ENCODE data around the gene SECISBP2.
"Not testable (repeated sequence)": the region's sequence is repeated elsewhere in the genome, so short reads cannot be mapped to it uniquely, and the experiment has no call there.

The SECISBP2 gene

GRCh38 chr9:89363921-89364665, 45.8 kb downstream of the SECISBP2 start:
- no peak overlapping the region for H3K4me3 ChIP-seq (ENCODE audit: low read depth, low read length)
- H3K36me3 ChIP-seq (ENCODE audit: insufficient read depth, low read length): peaks cover 8% of the 10 kb centered on the region; the same call in 1 of the 2 replicates
- no peak overlapping the region for H3K27ac ChIP-seq (ENCODE audit: low read depth, low read length)
- H3K79me2 ChIP-seq (ENCODE audit: control insufficient read depth, insufficient read depth, low read length, unreplicated experiment): no peaks in the 10 kb centered on the region
- no peaks in the 10 kb centered on the region for H3K27me3 ChIP-seq (ENCODE audit: insufficient read depth, low read length)
- H2AFZ ChIP-seq (ENCODE audit: low read length, unreplicated experiment): no peak overlapping the region
- H3K4me1 ChIP-seq (ENCODE audit: control insufficient read depth, insufficient read depth, low read length, unreplicated experiment): no peaks in the 10 kb centered on the region

GRCh38 chr9:89364666-89365531, 46.6 kb downstream of the SECISBP2 start:
- no peaks in the 10 kb centered on the region for H3K4me1 ChIP-seq (ENCODE audit: control insufficient read depth, insufficient read depth, low read length, unreplicated experiment)
- H3K27ac ChIP-seq (ENCODE audit: low read depth, low read length): no peak overlapping the region
- no peak overlapping the region for H2AFZ ChIP-seq (ENCODE audit: low read length, unreplicated experiment)
- H3K36me3 ChIP-seq (ENCODE audit: insufficient read depth, low read length): peaks cover 8% of the 10 kb centered on the region; the same call in 1 of the 2 replicates
- H3K27me3 ChIP-seq (ENCODE audit: insufficient read depth, low read length): no peaks in the 10 kb centered on the region
- no peaks in the 10 kb centered on the region for H3K79me2 ChIP-seq (ENCODE audit: control insufficient read depth, insufficient read depth, low read length, unreplicated experiment)
- no peak overlapping the region for H3K4me3 ChIP-seq (ENCODE audit: low read depth, low read length)

GRCh38 chr9:89365532-89365912, 47.2 kb downstream of the SECISBP2 start:
- Histone ChIP-seq H3K4me3 (ENCODE audit: low read depth, low read length) (no peak overlapping the region), H3K27ac (ENCODE audit: low read depth, low read length) (no peak overlapping the region), H3K79me2 (ENCODE audit: control insufficient read depth, insufficient read depth, low read length, unreplicated experiment) (no peaks in the 10 kb centered on the region), H3K4me1 (ENCODE audit: control insufficient read depth, insufficient read depth, low read length, unreplicated experiment) (no peaks in the 10 kb centered on the region), H3K36me3 (ENCODE audit: insufficient read depth, low read length) (peaks cover 7% of the 10 kb centered on the region; the same call in 1 of the 2 replicates), H3K27me3 (ENCODE audit: insufficient read depth, low read length) (no peaks in the 10 kb centered on the region), H2AFZ (ENCODE audit: low read length, unreplicated experiment) (no peak overlapping the region)

DNA sequence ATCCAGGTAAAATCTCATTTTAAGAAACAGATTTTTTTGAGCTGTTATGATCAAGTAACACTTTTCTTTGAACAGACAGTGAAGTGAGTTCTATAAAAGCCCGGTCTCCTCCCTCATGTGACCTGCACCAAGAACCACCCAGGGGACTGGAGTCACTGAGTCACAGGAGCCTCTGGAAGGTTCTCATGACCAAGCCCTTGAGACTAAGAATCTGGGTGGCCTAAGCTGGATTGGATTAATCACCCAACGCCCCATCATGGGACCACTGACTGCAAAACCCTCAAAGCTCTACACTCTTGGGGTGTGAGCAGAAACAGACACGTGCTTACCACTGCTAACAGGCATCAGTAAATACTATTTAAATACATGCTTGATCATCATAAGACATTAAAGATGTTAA, 48.4 kb downstream of the SECISBP2 start:
- H3K4me1 ChIP-seq (ENCODE audit: control insufficient read depth, insufficient read depth, low read length, unreplicated experiment): no peaks in the 10 kb centered on the region
- no peaks in the 10 kb centered on the region for H3K27me3 ChIP-seq (ENCODE audit: insufficient read depth, low read length)
- H3K4me3 ChIP-seq (ENCODE audit: low read depth, low read length): no peak overlapping the region
- H3K27ac ChIP-seq (ENCODE audit: low read depth, low read length): no peak overlapping the region
- H3K36me3 ChIP-seq (ENCODE audit: insufficient read depth, low read length): no peaks in the 10 kb centered on the region
- H3K79me2 ChIP-seq (ENCODE audit: control insufficient read depth, insufficient read depth, low read length, unreplicated experiment): no peaks in the 10 kb centered on the region
- no peak overlapping the region for H2AFZ ChIP-seq (ENCODE audit: low read length, unreplicated experiment)

DNA sequence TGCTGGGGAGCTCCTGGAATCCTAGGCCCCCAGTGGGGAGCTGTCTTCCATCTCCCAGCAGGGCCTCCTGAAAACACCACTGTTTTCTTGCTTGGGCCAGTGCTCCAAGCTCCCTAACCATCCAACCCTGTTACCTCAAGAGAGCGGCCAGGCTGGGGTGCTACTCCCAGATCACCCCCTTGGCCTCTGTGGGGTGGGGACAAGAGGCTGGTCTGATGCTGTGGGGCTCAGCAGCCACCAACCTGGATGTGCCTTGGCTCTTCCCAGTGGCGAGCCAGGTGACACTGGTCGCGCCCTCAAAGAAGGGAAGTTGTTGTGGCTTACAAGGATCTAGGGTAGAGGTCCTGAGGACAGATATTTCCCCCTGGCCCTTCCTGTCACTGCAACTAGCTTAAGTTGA, 49.0 kb downstream of the SECISBP2 start:
- H3K27me3 ChIP-seq (ENCODE audit: insufficient read depth, low read length): no peaks in the 10 kb centered on the region
- no peak overlapping the region for H3K4me3 ChIP-seq (ENCODE audit: low read depth, low read length)
- no peaks in the 10 kb centered on the region for H3K4me1 ChIP-seq (ENCODE audit: control insufficient read depth, insufficient read depth, low read length, unreplicated experiment)
- no peak overlapping the region for H3K27ac ChIP-seq (ENCODE audit: low read depth, low read length)
- no peaks in the 10 kb centered on the region for H3K79me2 ChIP-seq (ENCODE audit: control insufficient read depth, insufficient read depth, low read length, unreplicated experiment)
- no peaks in the 10 kb centered on the region for H3K36me3 ChIP-seq (ENCODE audit: insufficient read depth, low read length)
- H2AFZ ChIP-seq (ENCODE audit: low read length, unreplicated experiment): no peak overlapping the region

- H2AFZ ChIP-seq (ENCODE audit: low read length, unreplicated experiment): no peak overlapping the region
- H3K36me3 ChIP-seq (ENCODE audit: insufficient read depth, low read length): no peaks in the 10 kb centered on the region
- no peaks in the 10 kb centered on the region for H3K4me1 ChIP-seq (ENCODE audit: control insufficient read depth, insufficient read depth, low read length, unreplicated experiment)
- no peaks in the 10 kb centered on the region for H3K79me2 ChIP-seq (ENCODE audit: control insufficient read depth, insufficient read depth, low read length, unreplicated experiment)
- H3K27ac ChIP-seq (ENCODE audit: low read depth, low read length): no peak overlapping the region
- no peak overlapping the region for H3K4me3 ChIP-seq (ENCODE audit: low read depth, low read length)
- no peaks in the 10 kb centered on the region for H3K27me3 ChIP-seq (ENCODE audit: insufficient read depth, low read length)
These were observed 49.6 kb downstream of the SECISBP2 start for GRCh38 chr9:89367726-89368437.

DNA sequence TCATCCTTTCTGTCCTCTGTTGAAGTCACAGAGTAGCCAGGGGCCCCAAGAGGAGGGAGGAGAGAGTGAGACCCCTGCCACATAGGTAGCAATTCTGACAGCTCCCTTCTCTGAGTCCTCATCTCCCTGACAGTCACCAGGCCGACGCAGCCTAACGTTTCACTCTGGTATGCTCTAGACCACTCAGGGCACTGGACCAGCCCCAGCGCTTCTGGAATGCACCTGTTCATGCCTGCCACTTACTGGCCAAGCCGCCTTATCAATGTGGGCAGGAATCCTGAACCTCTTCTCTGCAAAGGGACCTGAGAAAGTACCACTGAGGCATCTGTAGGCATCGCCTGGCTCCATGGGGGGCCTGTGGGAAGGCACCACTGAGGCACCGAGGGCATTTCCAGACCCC, 50.2 kb downstream of the SECISBP2 start:
- no peaks in the 10 kb centered on the region for H3K27me3 ChIP-seq (ENCODE audit: insufficient read depth, low read length)
- no peak overlapping the region for H2AFZ ChIP-seq (ENCODE audit: low read length, unreplicated experiment)
- no peaks in the 10 kb centered on the region for H3K4me1 ChIP-seq (ENCODE audit: control insufficient read depth, insufficient read depth, low read length, unreplicated experiment)
- no peak overlapping the region for H3K27ac ChIP-seq (ENCODE audit: low read depth, low read length)
- H3K36me3 ChIP-seq (ENCODE audit: insufficient read depth, low read length): no peaks in the 10 kb centered on the region
- no peak overlapping the region for H3K4me3 ChIP-seq (ENCODE audit: low read depth, low read length)
- H3K79me2 ChIP-seq (ENCODE audit: control insufficient read depth, insufficient read depth, low read length, unreplicated experiment): no peaks in the 10 kb centered on the region

- Histone ChIP-seq H3K4me1 (ENCODE audit: control insufficient read depth, insufficient read depth, low read length, unreplicated experiment) (no peaks in the 10 kb centered on the region), H3K27ac (ENCODE audit: low read depth, low read length) (no peak overlapping the region), H2AFZ (ENCODE audit: low read length, unreplicated experiment) (no peak overlapping the region), H3K36me3 (ENCODE audit: insufficient read depth, low read length) (no peaks in the 10 kb centered on the region), H3K27me3 (ENCODE audit: insufficient read depth, low read length) (no peaks in the 10 kb centered on the region), H3K4me3 (ENCODE audit: low read depth, low read length) (no peak overlapping the region), H3K79me2 (ENCODE audit: control insufficient read depth, insufficient read depth, low read length, unreplicated experiment) (no peaks in the 10 kb centered on the region)
These were observed 50.7 kb downstream of the SECISBP2 start for GRCh38 chr9:89368978-89369377.

DNA sequence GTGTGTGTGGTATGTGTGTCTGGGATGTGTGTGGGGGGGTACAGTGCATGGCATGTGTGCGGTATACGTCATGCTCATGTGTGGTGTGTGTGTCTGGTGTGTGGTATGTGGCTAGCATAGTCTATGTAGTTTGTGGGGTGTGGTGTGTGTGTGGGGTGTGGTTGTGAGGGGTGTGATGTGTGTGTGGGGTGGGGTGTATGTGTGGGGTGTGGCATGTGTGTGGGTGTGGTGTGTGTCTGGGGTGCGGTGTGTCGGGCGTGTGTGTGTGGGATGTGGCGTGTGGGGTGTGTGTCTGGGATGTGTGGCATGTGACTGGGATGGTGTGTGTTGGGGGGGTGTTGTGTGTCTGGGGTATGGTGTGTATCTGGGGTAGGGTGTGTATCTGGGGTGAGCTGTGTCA, 52.3 kb downstream of the SECISBP2 start:
- Histone ChIP-seq H3K36me3 (ENCODE audit: insufficient read depth, low read length) (no peaks in the 10 kb centered on the region), H3K4me3 (ENCODE audit: low read depth, low read length) (no peak overlapping the region), H3K27me3 (ENCODE audit: insufficient read depth, low read length) (no peaks in the 10 kb centered on the region), H3K27ac (ENCODE audit: low read depth, low read length) (no peak overlapping the region), H3K79me2 (ENCODE audit: control insufficient read depth, insufficient read depth, low read length, unreplicated experiment) (no peaks in the 10 kb centered on the region), H3K4me1 (ENCODE audit: control insufficient read depth, insufficient read depth, low read length, unreplicated experiment) (no peaks in the 10 kb centered on the region), H2AFZ (ENCODE audit: low read length, unreplicated experiment) (no peak overlapping the region)

DNA sequence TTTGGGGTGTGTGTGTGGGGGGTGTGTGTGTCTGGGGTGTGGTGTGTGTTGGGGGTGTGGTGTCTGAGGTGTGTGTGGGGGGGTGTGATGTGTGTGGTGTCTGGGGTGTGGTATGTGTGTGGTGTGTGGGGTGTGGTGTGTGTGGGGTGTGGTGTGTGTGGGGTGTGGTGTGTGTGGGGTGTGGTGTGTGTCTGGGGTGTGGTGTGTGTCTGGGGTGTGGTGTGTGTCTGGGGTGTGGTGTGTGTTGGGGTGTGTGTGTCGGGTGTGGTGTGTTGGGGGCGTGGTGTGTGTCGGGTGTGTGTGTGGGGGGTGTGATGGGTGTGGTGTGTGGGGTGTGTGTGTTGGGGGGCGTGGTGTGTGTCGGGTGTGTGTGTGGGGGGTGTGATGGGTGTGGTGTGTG, 53.5 kb downstream of the SECISBP2 start:
- not testable (repeated sequence) for H3K36me3 ChIP-seq (ENCODE audit: insufficient read depth, low read length); H3K79me2 ChIP-seq (ENCODE audit: control insufficient read depth, insufficient read depth, low read length, unreplicated experiment); H3K4me3 ChIP-seq (ENCODE audit: low read depth, low read length); H3K4me1 ChIP-seq (ENCODE audit: control insufficient read depth, insufficient read depth, low read length, unreplicated experiment); H3K27ac ChIP-seq (ENCODE audit: low read depth, low read length); H2AFZ ChIP-seq (ENCODE audit: low read length, unreplicated experiment); H3K27me3 ChIP-seq (ENCODE audit: insufficient read depth, low read length)
